Hepatocyte (in vitro differentiated cells): ENCODE results near the gene FST.

Experiments
- CTCF ChIP-seq: fragments of 200-600 bp; sonication (generic); IDR thresholded peaks from 2 replicates; pipeline ENCODE4 v1.5.1; 2016; ENCODE audit warnings: antibody characterized with exemption, mild to moderate bottlenecking; ENCODE audit not compliant: poor library complexity
- EZH2 ChIP-seq: fragments of 200-600 bp; sonication (generic); IDR thresholded peaks from 2 replicates; pipeline ENCODE4 v1.6.1; 2016; ENCODE audit warnings: antibody characterized with exemption, mild to moderate bottlenecking, borderline replicate concordance
- EZH2phosphoT487 ChIP-seq: fragments of 200-600 bp; sonication (generic); IDR thresholded peaks from one replicate; pipeline ENCODE4 v1.6.1; 2018; ENCODE audit warnings: antibody characterized with exemption, mild to moderate bottlenecking, low read depth, moderate library complexity; ENCODE audit not compliant: unreplicated experiment, severe bottlenecking

DNA sequence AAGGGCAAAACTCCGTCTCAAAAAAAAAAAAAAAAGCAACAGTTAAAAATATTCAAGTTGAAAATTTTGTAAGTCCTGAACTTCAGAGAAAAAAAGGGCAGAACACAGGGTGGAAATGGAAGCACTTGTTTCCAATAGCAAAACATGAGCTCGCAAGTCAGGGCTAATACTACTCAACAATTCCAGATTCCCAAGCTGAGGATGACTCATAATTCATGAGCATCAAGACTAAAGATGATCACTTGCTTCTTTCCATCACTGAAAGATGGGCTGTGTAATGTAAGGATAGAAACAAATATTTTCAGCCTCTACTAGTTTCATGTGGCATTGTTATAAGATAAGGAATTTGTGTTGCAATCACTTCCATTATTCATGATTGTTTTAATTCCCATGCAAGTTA is 33.5 kb upstream of the FST start:
- TF ChIP-seq EZH2 (no peak), CTCF (no peak), EZH2phosphoT487 (no peak)
